Keratinocyte (primary cell): ENCODE measurements around the gene ERVH48-1. TPM values are rescaled to one million over a fixed set of nuclear protein-coding genes. Genes with fewer than 3 reads are reported as not detected.
A peak's percentile ranks its signal among the peaks of the same experiment; 100 is the strongest.
"Not testable (repeated sequence)": the region's sequence is repeated elsewhere in the genome, so short reads cannot be mapped to it uniquely, and the experiment has no call there.

ENCODE experiments used
- DNase-seq: peaks from one replicate; pipeline ENCODE4 v3.0.0-alpha.2; 2011; ENCODE audit warnings: low read depth, missing footprints, low spot score
- FAIRE-seq: peaks from 2 replicates; lab custom pipeline; 2011; peaks lifted over from hg19 to GRCh38; lab: Jason Lieb, UNC
- H2AFZ ChIP-seq: 2 replicates; pipeline ENCODE4 v1.6.0; 2012; ENCODE audit warnings: low read length, control low read depth, inconsistent platforms; ENCODE audit not compliant: control insufficient read depth
- H3K27ac ChIP-seq: 2 replicates; pipeline ENCODE4 v1.5.1; 2011; ENCODE audit warnings: low read length; ENCODE audit not compliant: control insufficient read depth, insufficient read depth
- H3K27me3 ChIP-seq: 3 replicates; pipeline ENCODE4 v1.6.0; 2011; ENCODE audit warnings: low read length; ENCODE audit not compliant: control insufficient read depth, insufficient read depth; ENCODE audit errors: extremely low read depth
- H3K36me3 ChIP-seq, 2 experiments: 2 replicates in 1 of 2; 3 replicates in 1 of 2; pipeline ENCODE4 v1.5.1; 2011; ENCODE audit warnings: low read length in 2 of 2, mild to moderate bottlenecking in 1 of 2; ENCODE audit not compliant: control insufficient read depth in 2 of 2, insufficient read depth in 2 of 2; ENCODE audit errors: extremely low read depth in 1 of 2
- H3K4me1 ChIP-seq: 3 replicates; pipeline ENCODE4 v1.5.1; 2011; ENCODE audit warnings: low read length; ENCODE audit not compliant: control insufficient read depth, insufficient read depth; ENCODE audit errors: extremely low read depth
- H3K4me2 ChIP-seq: 3 replicates; pipeline ENCODE4 v1.6.0; 2011; ENCODE audit warnings: low read depth, low read length; ENCODE audit not compliant: control insufficient read depth, insufficient read depth; ENCODE audit errors: extremely low read depth
- H3K4me3 ChIP-seq, 3 experiments: fragments of 200-600 bp in 1 of 3; sonication (generic) in 1 of 3; 2 replicates in 2 of 3; 3 replicates in 1 of 3; pipeline ENCODE4 v1.5.1; 2011 to 2016; ENCODE audit warnings: low read length in 3 of 3, mild to moderate bottlenecking in 3 of 3, control low read depth in 2 of 3, inconsistent platforms in 1 of 3, low read depth in 1 of 3, mixed read lengths in 1 of 3, mixed run types in 1 of 3, moderate library complexity in 1 of 3; ENCODE audit not compliant: control insufficient read depth in 2 of 3, insufficient read depth in 2 of 3; ENCODE audit errors: extremely low read depth in 1 of 3
- H3K79me2 ChIP-seq: 2 replicates; pipeline ENCODE4 v1.6.0; 2012; ENCODE audit warnings: low read length; ENCODE audit not compliant: control insufficient read depth, insufficient read depth
- H3K9ac ChIP-seq: 3 replicates; pipeline ENCODE4 v1.6.0; 2011; ENCODE audit warnings: low read length; ENCODE audit not compliant: control insufficient read depth, insufficient read depth; ENCODE audit errors: extremely low read depth
- H3K9me1 ChIP-seq: 3 replicates; pipeline ENCODE4 v1.6.0; 2011; ENCODE audit warnings: low read length; ENCODE audit not compliant: control insufficient read depth, insufficient read depth; ENCODE audit errors: extremely low read depth
- H3K9me3 ChIP-seq: 2 replicates; pipeline ENCODE4 v1.5.1; 2012; ENCODE audit warnings: low read depth, low read length; ENCODE audit not compliant: control insufficient read depth
- H4K20me1 ChIP-seq: 3 replicates; pipeline ENCODE4 v1.6.0; 2011; ENCODE audit warnings: low read length; ENCODE audit not compliant: control insufficient read depth, insufficient read depth; ENCODE audit errors: extremely low read depth
- EZH2 ChIP-seq: IDR thresholded peaks from one replicate; pipeline ENCODE4 v1.6.1; 2012; ENCODE audit warnings: inconsistent platforms, mild to moderate bottlenecking, low read length, moderate library complexity
- dilution Hi-C: fragments of 300-500 bp; cut with MboI; formaldehyde crosslinking; loops from one replicate; pipeline ENCODE4 v1.7.0; 2020; ENCODE audit warnings: low sequenced_read_pairs; ENCODE audit not compliant: extremely low pct_ligation_motif_present
- polyA plus RNA-seq, 5 experiments: library from polyadenylated mRNA; depleted of rRNA in 3 of 5; stranded (reverse) in 3 of 5; stranded (forward) in 1 of 5; unstranded in 1 of 5; fragments of >200 nt; gene quantifications; 1 replicate in 1 of 5; 2 replicates in 3 of 5; 3 replicates in 1 of 5; pipeline versions ENCODE4 v1.2.1 to v1.2.3, GENCODE V29; 2011 to 2012; ENCODE audit warnings: missing spikeins in 2 of 5, low read depth in 1 of 5, low replicate concordance in 1 of 5
- TF ChIP-seq, protein P1 (sequence below), 3 experiments: IDR thresholded peaks in 1 of 3; conservative IDR thresholded peaks in 1 of 3; optimal IDR thresholded peaks in 1 of 3; 2 replicates in 2 of 3; 3 replicates in 1 of 3; pipeline versions ENCODE3 to v1.5.1; 2011; ENCODE audit warnings: low read length in 3 of 3, mild to moderate bottlenecking in 3 of 3, moderate library complexity in 2 of 3, control low read depth in 1 of 3, inconsistent platforms in 1 of 3; ENCODE audit not compliant: insufficient read depth in 2 of 3; ENCODE audit errors: extremely low read depth in 1 of 3

ERVH48-1 gene
- polyA plus RNA-seq, 1 donor (not counting 4 experiments of a cell fraction or from before 2014, with no cell fraction given), result 0.03 TPM

DNA sequence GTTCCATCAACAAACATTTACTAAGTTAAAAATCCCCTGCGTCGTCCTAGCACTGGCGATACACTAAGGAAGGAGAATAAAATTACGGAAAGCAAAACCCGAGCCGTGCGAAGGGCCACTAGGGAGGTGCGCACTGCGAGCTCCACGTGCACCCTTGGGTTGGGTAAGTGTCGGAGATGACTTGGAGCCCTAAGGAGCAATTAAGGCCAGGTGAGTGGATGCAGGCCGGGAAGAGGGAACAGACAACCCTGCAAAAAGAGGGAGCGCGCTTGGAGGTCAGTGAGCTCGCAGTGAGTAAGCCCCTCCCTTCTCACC is 46.8 kb downstream of the ERVH48-1 start:
- TF ChIP-seq, protein P1, sequence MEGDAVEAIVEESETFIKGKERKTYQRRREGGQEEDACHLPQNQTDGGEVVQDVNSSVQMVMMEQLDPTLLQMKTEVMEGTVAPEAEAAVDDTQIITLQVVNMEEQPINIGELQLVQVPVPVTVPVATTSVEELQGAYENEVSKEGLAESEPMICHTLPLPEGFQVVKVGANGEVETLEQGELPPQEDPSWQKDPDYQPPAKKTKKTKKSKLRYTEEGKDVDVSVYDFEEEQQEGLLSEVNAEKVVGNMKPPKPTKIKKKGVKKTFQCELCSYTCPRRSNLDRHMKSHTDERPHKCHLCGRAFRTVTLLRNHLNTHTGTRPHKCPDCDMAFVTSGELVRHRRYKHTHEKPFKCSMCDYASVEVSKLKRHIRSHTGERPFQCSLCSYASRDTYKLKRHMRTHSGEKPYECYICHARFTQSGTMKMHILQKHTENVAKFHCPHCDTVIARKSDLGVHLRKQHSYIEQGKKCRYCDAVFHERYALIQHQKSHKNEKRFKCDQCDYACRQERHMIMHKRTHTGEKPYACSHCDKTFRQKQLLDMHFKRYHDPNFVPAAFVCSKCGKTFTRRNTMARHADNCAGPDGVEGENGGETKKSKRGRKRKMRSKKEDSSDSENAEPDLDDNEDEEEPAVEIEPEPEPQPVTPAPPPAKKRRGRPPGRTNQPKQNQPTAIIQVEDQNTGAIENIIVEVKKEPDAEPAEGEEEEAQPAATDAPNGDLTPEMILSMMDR (optimal IDR thresholded peaks at IDR 0.05 in 1 of 3, IDR thresholded peaks at IDR 0.05 in 1 of 3, conservative IDR thresholded peaks at IDR 0.05 in 1 of 3; ENCODE audit: extremely low read depth in 1 of 3, insufficient read depth in 2 of 3, low read length in 3 of 3), result no peak
- TF ChIP-seq EZH2, result no peak
- dilution Hi-C loops, result no loop called here
- H3K79me2 ChIP-seq, result peaks cover 54% of the 10 kb centered on the region
- H3K36me3 ChIP-seq, result peaks cover 6% of the 10 kb centered on the region in 2 experiments
- peak overlapping the region; percentile 96 for H3K9ac ChIP-seq
- H2AFZ ChIP-seq, result peak overlapping the region; percentile 58
- H3K27me3 ChIP-seq, result no peaks in the 10 kb centered on the region
- DNase-seq (no peak), FAIRE-seq (no peak)
- H3K4me1 ChIP-seq, result peaks cover 5% of the 10 kb centered on the region
- H3K27ac ChIP-seq, result peak overlapping the region; percentile 86
- peak overlapping the region; percentile 98 for H3K4me2 ChIP-seq
- H4K20me1 ChIP-seq, result no peaks in the 10 kb centered on the region
- no peaks in the 10 kb centered on the region for H3K9me3 ChIP-seq
- peak overlapping the region; percentile 89 to 96 (median 95) for H3K4me3 ChIP-seq
- peaks cover 2% of the 10 kb centered on the region for H3K9me1 ChIP-seq

DNA sequence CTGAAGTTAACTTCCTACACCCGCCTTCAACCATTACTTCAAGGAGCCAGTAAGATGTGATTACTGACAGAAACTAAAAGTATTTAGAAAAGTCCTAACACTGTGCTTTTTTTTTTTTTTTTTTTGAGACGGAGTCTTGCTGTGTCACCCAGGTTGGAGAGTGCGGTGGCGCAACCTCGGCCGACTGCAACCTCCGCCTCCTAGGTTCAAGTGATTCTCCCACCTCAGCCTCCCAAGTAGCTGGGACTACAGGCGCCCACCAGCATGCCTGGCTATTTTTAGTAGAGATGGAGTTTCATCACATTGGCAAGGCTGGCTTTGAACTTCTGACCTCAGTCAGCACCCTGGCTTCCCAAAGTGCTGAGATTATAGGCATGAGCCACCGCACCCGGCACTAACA is 49.6 kb downstream of the ERVH48-1 start:
- dilution Hi-C loops, FAIRE-seq, H3K9ac ChIP-seq, H3K9me1 ChIP-seq, H3K9me3 ChIP-seq, H4K20me1 ChIP-seq, H3K27me3 ChIP-seq, H3K4me2 ChIP-seq, H2AFZ ChIP-seq, H3K4me1 ChIP-seq, DNase-seq, H3K4me3 ChIP-seq, H3K27ac ChIP-seq: not testable (repeated sequence)
- Histone ChIP-seq H3K79me2 (peaks cover 81% of the 10 kb centered on the region), H3K36me3 (peaks cover 18 to 24% of the 10 kb centered on the region in 2 experiments)

DNA sequence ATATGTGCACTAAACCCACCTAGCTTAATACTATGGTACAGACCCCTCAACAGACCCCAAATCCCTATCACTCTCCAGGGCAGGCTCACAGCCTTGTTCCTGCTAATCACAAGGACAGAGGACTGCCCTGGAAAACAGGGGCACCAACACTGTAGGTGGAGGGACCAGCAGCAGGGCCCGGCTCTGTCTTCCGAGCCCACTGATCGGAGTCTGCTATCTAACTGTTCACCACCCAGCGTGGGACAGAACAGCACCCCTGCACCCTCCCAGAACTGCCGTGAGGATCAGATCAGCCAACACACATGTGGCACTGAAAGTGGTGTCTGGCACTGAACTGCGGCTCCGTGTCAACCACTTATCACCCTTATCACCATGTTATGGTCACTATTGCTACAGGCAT is 52.3 kb downstream of the ERVH48-1 start:
- dilution Hi-C loops, result no loop called here
- no peak overlapping the region for H3K4me3 ChIP-seq
- no peak overlapping the region for H3K4me2 ChIP-seq
- no peak for FAIRE-seq
- H3K4me1 ChIP-seq, result peaks cover 4% of the 10 kb centered on the region
- peaks cover 29 to 37% of the 10 kb centered on the region in 2 experiments for H3K36me3 ChIP-seq
- H3K79me2 ChIP-seq, result peaks cover 81% of the 10 kb centered on the region
- no peak overlapping the region for H3K27ac ChIP-seq
- no peaks in the 10 kb centered on the region for H3K27me3 ChIP-seq
- no peaks in the 10 kb centered on the region for H3K9me3 ChIP-seq
- no peak overlapping the region for H3K9ac ChIP-seq
- peaks cover 3% of the 10 kb centered on the region for H3K9me1 ChIP-seq
- no peak for TF ChIP-seq EZH2
- TF ChIP-seq, protein P1 (optimal IDR thresholded peaks at IDR 0.05 in 1 of 3, IDR thresholded peaks at IDR 0.05 in 1 of 3, conservative IDR thresholded peaks at IDR 0.05 in 1 of 3; ENCODE audit: extremely low read depth in 1 of 3, insufficient read depth in 2 of 3, low read length in 3 of 3), result no peak
- H4K20me1 ChIP-seq, result peaks cover 6% of the 10 kb centered on the region
- no peak for DNase-seq
- no peak overlapping the region for H2AFZ ChIP-seq
